Right lung (tissue), 5 donors: ENCODE results near the gene PPOX. TPM values are rescaled to one million over a fixed set of nuclear protein-coding genes. Genes with fewer than 3 reads are reported as not detected.

Experiments used
- DNase-seq, 2 donors: peaks; one replicate each; pipeline ENCODE4 v3.0.0-alpha.2; 2013
- polyA plus RNA-seq, 5 donors: library from polyadenylated mRNA; unstranded; fragments of 120-200 nt; gene quantifications; one replicate each; pipeline versions ENCODE4 v1.2.1 to v1.2.3, GENCODE V29; 2013; ENCODE audit warnings: inconsistent platforms in 1 of 5, low replicate concordance in 1 of 5; ENCODE audit not compliant: insufficient read length in 5 of 5, insufficient read depth in 1 of 5

The PPOX gene
- polyA plus RNA-seq, 5 donors = 39.9 to 59.3 (median 45.1) TPM

DNA sequence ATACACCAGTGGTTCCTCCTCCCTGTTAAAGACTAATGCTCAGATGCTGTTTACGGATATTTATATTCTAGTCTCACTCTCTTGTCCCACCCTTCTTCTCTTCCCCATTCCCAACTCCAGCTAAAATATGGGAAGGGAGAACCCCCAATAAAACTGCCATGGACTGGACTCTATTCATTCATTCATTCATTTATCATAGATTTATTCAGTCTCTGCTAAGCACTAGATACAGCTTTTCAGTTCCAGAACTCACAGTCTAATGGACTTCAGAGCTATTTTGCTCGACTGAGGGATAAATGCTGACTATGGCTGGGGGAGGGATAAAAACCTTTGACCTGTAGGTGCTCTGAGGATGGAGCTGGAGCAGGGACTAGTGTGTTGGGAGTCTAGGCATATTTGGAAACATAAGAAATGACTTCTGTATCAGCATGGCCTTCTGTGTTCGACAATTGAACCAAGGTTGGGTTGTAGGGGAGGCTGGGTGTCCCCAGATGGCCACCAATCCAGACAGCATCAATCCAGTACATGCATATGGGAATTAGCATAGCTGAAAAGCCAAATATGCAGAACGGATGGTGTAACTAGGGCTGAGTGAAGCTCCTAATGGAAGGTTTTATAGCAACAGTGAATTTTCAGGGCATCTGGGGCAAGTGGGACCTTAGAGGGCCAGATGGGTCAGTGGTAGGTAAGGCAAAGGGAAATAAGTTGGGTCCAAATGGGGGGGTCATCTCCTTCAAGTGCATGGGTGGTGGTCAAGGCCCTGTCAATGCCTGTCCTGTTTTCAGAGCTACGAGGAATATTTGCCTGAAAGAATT is 53.1 kb downstream of the PPOX start:
- DNase-seq = no peak

DNA sequence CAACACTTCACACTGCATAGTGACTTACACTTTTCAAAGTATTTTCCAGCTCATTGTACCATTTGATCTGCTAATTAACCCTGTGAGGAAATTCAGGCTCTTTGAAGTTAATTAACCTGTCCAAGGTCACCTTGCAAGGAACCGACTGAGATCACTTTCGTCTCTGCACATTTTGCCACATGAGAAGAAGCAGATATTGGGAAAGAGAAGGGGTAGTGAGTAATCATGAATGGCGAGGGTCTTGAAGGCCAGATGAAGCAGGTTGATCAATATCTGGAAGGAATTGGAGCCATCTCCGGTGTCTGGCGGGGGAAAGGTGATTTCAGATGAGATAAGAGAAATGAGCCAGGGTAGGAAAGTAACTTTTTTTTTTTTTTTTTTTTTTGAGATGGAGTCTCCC is 53.8 kb downstream of the PPOX start:
- no peak for DNase-seq

Other genes with a start within 250 kb of the PPOX start
- gene ITLN2, start 211.6 kb upstream of the PPOX start, polyA plus RNA-seq = under 1 TPM in 1 of 5 donors, not detected in 4; 0.22 TPM
- gene F11R, start 145.3 kb upstream of the PPOX start, polyA plus RNA-seq = 100 to 1,000 TPM in 1 of 5 donors, 10 to 100 TPM in 4; 76.0 to 110 (median 86.2) TPM
- 10 to 100 TPM; 32.7 to 51.5 (median 49.5) TPM for gene TSTD1, start 127.5 kb upstream of the PPOX start, polyA plus RNA-seq
- gene USF1, start 120.4 kb upstream of the PPOX start, polyA plus RNA-seq = 10 to 100 TPM; 63.8 to 67.7 (median 64.3) TPM
- 1 to 10 TPM; 2.8 to 4.7 (median 3.9) TPM for gene ARHGAP30, start 96.5 kb upstream of the PPOX start, polyA plus RNA-seq
- 10 to 100 TPM in 2 of 5 donors, 1 to 10 TPM in 3; 7.3 to 11.9 (median 9.1) TPM for gene NECTIN4, start 76.9 kb upstream of the PPOX start, polyA plus RNA-seq
- gene KLHDC9, start 68.1 kb upstream of the PPOX start, polyA plus RNA-seq = 1 to 10 TPM; 3.8 to 8.0 (median 5.2) TPM
- 10 to 100 TPM; 51.4 to 67.6 (median 53.5) TPM for gene PFDN2, start 48.4 kb upstream of the PPOX start, polyA plus RNA-seq
- gene NIT1, start 48.3 kb upstream of the PPOX start, polyA plus RNA-seq = 10 to 100 TPM; 40.9 to 46.1 (median 42.5) TPM
- gene DEDD, start 33.8 kb upstream of the PPOX start, polyA plus RNA-seq = 10 to 100 TPM; 49.2 to 56.6 (median 50.4) TPM
- gene UFC1, start 12.4 kb upstream of the PPOX start, polyA plus RNA-seq = 100 to 1,000 TPM; 147 to 175 (median 155) TPM
- gene USP21, start 6.9 kb upstream of the PPOX start, polyA plus RNA-seq = 10 to 100 TPM; 42.7 to 56.3 (median 49.4) TPM
- 10 to 100 TPM; 31.7 to 48.1 (median 41.5) TPM for gene B4GALT3, start 11.1 kb downstream of the PPOX start, polyA plus RNA-seq
- 1 to 10 TPM; 1.8 to 2.8 (median 2.2) TPM for gene ADAMTS4, start 32.6 kb downstream of the PPOX start, polyA plus RNA-seq
- gene NDUFS2, start 35.9 kb downstream of the PPOX start, polyA plus RNA-seq = 100 to 1,000 TPM; 146 to 165 (median 156) TPM
- 10 to 100 TPM; 14.3 to 23.8 (median 18.1) TPM for gene FCER1G, start 48.9 kb downstream of the PPOX start, polyA plus RNA-seq
- gene APOA2, start 57.2 kb downstream of the PPOX start, polyA plus RNA-seq = 10 to 100 TPM in 1 of 5 donors, not detected in 4; 59.7 TPM
- gene TOMM40L, start 59.6 kb downstream of the PPOX start, polyA plus RNA-seq = 10 to 100 TPM; 10.1 to 12.4 (median 11.6) TPM
- under 1 TPM; 0.51 to 0.99 (median 0.88) TPM for gene NR1I3, start 71.8 kb downstream of the PPOX start, polyA plus RNA-seq
- 1 to 10 TPM in 2 of 5 donors, under 1 TPM in 3; 0.68 to 1.4 (median 0.91) TPM for gene PCP4L1, start 92.3 kb downstream of the PPOX start, polyA plus RNA-seq
- 1 to 10 TPM; 2.6 to 4.7 (median 3.2) TPM for gene MPZ, start 143.5 kb downstream of the PPOX start, polyA plus RNA-seq
- gene SDHC, start 148.0 kb downstream of the PPOX start, polyA plus RNA-seq = 100 to 1,000 TPM; 161 to 204 (median 179) TPM
- gene CFAP126, start 201.4 kb downstream of the PPOX start, polyA plus RNA-seq = 10 to 100 TPM in 3 of 5 donors, 1 to 10 TPM in 2; 4.5 to 20.0 (median 14.6) TPM